Erythroblast (primary cell): Measurements from ENCODE around the gene MSI2.

ENCODE experiments used
- GATA1 ChIP-seq: IDR thresholded peaks from 2 replicates; pipeline ENCODE4 v1.6.1; 2011; ENCODE audit warnings: low read depth, mild to moderate bottlenecking, control low read depth, low read length, moderate library complexity
- POLR2A ChIP-seq: IDR thresholded peaks from 2 replicates; pipeline ENCODE4 v1.6.1; 2011; ENCODE audit warnings: mild to moderate bottlenecking, low read length

DNA sequence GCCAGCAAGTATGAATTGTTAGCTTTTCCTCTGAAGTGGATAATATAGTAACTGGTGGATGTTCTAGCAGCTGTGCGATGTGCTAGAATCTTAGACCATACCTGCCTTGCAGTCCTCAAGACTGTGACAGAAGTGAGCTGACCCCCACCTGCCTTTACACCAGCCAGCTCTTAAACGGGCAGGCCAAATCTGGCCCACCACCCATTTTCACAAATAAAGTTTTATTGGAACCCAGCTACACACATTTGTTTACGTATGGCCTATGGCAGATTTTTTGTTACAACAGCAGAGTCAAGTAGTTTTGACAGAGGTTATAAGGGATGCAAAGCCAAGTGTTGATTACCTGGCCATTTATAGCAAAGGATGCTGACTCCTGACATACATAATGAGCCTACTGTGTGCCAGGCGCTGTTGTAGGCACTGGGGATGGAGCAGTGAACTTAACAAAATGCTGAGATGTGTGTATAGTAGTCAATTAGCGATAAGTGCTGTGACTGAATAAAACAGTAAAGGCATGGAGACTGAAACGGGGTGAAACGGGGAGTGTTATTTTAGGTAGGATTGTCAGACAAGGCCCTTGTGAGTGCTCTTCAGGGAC is 79.0 kb downstream of the MSI2 start:
- TF ChIP-seq POLR2A (no peak), GATA1 (no peak)
